GM20431 (cell line): ENCODE data around the gene TEX22.

ENCODE experiments used
- in situ Hi-C: fragments of 300-500 bp; cut with MseI, MboI; formaldehyde crosslinking; loops from one replicate; pipeline ENCODE4 v1.15.0; 2020; ENCODE audit warnings: low sequenced_read_pairs; ENCODE audit not compliant: unreplicated experiment

TEX22 gene

DNA sequence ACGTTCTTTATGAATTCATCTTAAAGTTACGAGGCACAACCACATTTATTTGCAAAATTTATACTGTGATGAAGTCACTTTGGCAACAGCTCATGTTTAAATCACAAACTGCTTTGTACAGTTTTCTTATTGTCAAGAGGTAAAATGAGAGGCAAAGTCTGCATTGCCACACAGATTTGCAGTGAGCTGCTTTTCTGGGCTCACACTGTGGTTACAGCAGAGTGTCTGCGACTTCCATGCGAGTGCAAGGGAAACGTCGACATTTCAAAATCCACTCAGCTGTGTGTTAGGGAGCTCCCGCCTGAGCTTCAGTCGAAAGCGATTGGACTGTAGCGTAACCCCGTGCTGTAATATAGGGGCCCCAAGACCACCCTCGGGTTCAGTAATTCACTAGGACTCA is 34.3 kb downstream of the TEX22 start:
- in situ Hi-C loops = no loop called here

DNA sequence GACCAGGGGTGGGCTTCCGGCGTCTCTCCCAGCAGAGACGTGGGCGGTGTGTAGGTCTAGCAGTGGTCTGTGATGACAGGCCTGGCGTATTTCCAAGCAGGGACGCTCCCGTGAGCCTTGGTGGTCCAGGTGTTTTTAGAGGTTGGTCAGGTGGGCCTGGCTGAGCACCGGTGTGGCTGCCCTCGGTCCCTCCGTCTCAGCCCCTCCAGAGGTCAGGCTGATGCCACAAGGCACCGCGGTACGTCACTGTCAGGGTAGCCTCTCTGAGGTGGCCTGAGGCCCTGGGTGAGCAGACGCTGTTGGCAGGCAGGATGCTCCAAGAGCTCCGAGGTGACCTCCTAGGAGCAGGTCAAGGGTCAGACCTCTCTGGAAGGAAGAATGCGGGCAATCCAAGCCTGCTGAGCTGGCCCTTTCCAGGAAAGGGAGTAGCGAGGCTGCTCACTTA is 34.8 kb downstream of the TEX22 start:
- in situ Hi-C loops = no loop called here

DNA sequence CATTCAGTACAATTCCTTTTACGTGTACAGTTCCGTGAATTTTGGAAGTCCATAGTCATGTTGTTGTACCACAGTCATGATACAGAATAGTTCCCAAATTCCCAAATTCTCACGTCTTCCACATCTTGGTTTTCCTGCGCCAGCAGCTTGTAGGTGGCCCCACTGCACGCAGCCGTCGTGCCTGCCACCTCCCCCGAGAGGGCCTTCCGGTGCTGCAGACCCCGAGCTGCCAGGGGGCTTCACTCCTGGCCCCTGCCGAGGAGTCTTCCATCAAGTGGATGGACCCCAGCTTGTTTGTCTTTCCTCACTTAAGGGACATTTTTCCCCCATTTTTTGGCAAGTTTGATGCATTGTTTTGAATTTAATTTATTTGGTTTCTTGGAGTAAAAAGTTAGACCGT is 38.1 kb downstream of the TEX22 start:
- in situ Hi-C loops = no loop called here

DNA sequence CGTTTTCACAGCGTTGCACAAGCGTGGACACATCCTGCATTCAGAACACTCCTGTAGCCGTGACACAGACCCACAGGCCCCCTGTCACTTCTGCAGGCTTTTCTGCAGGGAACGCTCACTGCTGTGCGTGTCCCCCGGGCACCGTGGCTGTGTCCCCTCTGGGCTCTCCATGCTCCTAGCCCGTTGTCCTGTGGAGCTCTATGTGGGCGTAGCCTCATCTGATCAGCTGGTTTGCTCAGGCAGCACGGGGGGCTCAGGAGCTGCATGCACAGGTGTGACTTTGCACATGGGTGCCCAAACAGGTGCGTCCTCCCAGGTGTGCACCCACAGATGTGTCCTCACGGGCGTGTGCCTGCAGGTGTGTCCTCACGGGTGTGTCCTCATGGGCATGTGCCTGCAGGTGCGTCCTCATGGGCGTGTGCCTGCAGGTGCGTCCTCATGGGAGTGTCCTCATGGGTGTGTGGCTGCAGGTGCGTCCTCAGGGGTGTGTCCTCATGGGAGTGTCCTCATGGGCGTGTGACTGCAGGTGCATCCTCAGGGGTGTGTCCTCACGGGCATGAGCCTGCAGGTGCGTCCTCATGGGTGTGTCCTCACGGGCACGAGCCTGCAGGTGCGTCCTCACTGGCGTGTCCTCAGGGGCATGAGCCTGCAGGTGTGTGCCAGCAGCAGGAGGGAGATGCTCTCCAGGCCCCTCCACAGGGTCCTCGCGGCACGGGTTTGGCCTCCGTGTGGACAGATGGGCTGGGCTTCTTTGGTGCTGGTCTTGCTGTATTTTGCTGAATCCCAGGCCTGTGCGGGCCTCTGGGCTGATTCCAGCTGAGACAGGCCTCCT is 38.8 kb downstream of the TEX22 start:
- in situ Hi-C loops = no loop called here

DNA sequence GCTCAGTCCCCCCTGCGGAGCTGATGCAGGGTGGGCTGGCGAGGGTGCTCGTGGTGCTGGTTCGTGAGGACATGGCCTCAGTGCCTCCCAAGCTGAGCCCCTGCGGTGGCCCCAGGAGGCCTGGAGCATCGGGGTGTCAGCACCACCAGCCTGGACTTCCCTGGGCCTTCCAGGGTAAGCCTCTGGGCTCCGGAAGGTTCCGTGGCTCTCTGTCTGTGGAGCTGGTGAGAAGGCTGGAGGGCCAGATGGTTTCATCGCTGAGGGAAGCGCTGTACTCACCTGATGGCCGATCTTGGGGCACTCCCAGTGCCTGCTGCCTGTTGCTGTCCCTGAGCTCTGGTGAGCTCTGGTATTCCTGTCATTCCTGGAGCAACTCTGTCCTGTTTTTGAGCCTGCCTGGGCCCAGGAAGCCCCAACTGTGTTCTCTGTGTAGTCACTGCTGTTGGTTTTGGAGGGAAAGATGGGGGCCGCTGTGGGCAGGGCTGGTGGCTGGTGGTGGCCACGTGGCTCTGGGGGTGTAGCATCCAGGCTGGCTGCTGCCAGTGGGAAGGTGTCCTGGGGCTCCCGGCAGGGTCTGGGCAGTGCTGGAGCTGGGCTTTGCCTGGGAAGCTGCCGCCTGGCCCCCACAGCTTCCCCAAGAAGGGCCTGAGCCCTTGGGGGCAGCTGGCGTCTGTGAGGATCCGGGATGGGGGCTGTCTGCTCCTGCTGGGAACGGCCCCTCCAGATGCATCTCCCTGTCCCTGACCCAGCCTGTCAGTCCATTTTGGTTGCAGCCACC is 39.6 kb downstream of the TEX22 start:
- in situ Hi-C loops = no loop called here

DNA sequence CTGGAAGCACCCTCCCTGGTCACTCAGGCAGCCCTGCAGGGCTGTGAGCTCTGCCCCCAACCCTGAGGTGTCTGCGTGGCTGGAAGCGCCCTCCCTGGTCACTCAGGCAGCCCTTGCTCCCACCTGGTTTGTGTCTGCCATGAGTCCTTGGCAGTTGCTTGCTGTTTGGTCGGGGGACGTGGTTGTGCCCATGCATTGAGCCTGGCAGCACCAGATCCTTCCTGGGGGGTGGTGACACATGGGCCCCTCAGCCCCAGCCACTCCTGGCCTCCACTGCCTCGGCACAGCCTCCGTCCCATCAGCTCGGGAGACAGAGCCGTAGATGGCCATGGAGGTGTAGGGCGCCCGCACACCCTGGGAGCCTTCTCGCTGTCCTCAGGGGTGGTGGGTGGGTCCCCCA is 40.8 kb downstream of the TEX22 start:
- in situ Hi-C loops = no loop called here

DNA sequence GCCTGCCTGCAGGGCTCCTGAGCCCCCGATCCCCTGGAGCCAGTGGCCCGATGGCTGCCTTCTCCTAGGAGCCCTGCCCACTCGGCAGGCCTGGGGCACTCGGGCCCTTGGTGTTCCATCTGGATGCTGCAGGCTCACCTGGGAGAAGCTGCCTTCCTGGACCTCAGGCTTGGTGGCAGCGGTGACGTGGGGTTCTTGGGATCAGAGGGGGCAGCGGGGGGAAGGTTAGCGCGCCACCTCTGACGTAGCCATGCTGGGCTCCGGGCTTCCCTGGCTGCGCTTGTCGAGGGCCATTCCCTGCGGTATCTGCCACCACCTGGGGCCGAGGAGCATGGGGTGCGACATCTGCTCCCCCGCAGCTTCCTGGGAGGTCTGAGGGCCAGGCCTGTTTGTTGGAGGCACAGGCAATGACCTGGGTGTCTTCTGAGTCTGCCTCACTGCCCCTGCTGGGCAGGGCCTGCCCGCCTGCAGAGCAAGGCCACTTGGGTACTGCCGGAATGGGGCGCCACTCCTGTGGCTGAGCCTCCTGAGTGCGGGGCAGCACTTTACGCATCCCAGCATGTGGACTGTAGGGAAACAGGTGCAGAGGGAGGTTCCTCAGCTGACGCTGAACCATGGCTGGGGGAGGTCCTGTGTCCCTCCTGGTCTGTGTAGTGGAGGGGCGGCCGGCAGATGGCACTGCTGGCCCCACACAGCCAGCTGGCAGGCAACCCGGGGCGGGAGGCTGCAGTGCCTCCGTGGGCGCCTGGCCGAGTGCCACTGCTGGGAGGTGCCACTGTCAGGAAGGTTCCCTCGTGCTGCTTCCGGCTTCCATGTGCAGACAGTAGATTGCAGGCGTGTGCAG is 41.6 kb downstream of the TEX22 start:
- in situ Hi-C loops = no loop called here

DNA sequence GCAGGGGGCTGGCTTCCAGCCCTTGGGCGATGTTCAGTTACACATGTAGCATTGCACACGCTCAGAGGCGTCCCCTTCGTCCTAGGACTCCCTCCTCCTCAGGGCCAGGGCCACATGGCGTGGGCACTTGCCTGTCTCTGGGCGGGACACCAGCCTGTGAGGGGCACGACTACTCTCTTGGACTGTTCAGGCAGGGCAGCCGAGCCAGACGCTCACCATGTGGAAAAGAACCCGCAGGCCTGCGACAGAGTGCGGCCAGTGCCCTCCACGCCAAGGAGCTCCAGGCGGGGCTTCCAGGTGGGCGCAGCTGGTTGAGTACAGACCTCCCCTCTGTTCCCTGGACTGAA is 42.2 kb downstream of the TEX22 start:
- in situ Hi-C loops = no loop called here

DNA sequence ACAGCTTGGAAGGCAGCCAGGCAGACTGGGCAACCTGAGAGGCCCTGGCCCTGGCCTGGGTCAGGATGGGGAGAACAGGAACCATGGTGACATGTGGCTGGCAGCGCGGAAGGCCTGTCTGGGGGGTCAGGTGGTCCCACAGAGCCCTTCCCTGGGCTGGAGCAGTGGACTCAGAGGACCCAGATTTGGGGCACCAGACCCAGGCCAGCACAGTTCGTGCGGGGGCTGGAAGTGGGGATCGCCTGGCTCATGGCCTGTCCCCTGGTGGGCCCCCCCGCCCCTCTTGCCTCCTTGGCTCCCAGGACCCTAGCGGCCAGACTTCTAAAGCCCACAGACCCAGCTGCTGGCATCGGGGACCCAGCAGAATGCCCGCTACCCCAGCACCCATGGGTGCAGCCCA is 42.7 kb downstream of the TEX22 start:
- in situ Hi-C loops = no loop called here

DNA sequence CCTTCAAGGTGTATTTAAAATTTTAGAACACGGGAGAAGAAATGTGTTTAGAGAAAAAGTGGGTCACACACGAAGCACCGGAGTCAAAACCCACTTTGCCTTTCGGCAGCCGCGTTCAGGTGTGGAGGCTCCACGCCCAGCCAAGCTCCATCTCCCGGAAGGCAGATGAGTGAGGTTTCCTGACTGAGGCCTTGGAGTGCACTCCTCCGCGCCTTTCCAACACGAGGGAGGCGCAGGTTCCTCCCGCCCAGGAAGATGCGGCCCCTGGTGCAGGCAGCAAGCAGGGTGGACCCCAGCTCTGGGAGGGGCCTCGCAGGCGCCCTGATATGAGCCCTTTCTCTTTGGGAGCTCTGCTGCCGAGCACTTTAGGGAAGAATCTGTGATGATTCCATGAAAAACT is 43.8 kb downstream of the TEX22 start:
- in situ Hi-C loops = no loop called here

DNA sequence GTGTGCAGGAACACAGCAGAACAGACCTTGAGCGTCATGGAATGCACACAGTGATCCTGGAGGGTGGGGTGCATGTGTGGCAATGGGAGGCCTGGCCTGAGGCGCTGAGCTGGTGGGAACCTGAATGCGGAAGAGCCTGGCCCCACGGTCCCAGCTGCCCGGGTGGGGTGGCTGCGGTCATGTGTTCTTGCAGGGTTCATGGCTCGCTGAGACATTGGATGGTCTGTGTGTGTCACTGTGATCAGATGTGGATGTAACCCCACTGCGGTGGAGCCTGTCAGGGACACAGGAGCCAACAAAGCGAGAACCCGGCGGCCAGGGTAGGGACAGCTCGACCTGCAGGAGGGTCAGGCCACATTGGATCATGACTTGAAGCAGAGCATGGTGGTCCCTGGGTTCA is 44.5 kb downstream of the TEX22 start:
- in situ Hi-C loops = no loop called here

DNA sequence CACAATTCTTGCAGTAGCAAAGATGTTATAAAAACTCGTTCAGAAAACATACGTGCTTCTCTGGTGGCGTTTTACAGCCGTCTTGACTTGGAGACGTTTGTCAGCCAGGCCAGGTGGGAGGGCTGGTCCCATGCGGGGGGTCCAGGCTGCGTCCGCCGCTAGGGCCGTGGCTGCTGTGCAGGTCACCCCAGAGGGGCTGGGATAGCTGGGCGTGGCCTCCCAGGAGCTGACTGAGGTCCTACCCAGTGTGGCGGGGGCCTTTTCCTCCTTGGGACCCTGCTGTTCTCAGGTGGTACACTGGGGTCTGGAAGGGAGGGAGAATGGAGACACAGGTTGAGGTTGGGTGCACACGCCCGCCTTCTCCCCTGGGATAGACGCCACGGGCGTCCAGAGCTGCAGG is 46.5 kb downstream of the TEX22 start:
- in situ Hi-C loops = no loop called here

DNA sequence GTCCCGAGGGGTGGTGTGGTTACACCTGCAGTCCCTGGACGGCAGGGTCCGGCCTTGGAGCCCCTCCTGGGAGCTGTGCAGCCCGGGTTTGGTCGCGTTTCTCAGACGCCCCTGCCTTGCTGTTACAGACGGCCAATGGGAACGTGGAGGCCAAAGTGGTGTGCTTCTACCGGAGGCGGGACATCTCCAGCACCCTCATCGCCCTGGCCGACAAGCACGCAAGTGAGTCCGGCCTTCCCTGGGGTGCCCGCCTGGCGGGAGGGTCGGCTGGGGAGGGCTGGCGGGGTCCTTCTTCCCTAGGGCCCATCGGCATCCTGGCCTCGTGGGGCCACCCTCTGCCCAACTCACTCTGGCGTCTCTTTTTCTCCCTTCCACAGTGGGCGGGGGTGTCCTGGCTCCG is 47.0 kb downstream of the TEX22 start:
- in situ Hi-C loops = no loop called here

DNA sequence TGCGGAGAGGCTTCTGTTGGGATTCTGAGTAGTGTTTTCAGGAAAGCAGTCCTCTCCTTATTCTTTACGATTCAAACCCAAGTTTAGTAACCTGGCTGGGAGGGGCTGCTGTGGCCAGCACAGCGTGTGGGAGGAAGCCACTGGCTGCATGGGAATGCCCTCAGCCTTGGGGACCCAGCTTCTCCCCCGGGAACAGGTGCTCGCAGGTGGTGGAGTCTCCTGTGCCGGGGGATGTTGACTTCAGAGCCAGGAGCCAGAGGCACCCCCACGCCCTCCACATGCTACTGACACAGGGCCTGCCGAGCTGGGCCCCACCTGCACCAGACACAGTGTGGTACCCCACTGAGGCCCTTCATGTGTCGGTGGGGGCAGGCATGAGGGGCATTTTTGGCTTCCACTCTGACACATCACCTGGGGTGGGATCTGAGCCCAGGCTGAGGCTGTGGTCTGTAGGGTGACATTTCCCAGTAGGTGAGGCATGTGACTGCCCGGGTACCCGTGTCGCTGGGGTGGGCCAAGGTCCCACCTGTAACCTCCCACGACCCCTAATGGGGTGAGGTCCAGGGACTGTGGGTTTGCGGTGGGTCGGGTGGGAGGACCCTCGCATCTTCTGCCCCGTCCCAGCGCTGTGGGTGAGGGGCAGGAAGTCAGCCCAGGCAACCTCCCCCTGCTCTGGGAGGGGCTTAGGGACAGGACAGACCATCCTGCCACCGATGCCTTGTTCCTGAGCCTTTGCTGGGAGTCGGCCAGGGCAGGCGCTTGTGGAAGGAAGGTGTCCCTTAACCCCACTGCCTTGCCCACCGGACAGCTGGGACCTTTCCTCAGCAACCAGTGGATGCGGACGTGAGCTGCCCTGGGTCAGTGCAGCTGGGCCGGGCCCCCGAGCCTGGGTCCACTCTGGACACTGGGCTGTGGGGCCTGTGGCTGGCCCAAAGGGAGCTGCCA is 47.8 kb downstream of the TEX22 start:
- in situ Hi-C loops = no loop called here

DNA sequence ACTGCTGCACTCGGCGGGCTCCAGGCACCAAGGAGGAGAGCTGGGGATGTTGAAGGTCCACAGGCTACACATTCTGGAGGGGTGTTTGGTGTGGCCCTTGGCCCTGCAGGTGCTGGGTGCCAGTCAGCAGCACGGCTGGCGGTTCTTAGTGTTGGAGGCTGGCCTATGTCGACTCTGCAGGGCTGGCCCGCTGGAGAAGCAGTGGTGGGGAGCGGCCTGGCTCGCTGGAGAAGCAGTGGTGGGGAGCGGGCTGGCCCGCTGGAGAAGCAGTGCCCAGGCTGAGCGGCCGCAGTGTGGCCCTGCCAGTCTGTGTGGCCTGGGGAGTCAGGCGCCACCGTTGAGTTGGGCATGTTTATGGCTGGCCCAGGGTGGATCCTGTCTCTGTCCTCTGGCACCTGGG is 48.6 kb downstream of the TEX22 start:
- in situ Hi-C loops = no loop called here

DNA sequence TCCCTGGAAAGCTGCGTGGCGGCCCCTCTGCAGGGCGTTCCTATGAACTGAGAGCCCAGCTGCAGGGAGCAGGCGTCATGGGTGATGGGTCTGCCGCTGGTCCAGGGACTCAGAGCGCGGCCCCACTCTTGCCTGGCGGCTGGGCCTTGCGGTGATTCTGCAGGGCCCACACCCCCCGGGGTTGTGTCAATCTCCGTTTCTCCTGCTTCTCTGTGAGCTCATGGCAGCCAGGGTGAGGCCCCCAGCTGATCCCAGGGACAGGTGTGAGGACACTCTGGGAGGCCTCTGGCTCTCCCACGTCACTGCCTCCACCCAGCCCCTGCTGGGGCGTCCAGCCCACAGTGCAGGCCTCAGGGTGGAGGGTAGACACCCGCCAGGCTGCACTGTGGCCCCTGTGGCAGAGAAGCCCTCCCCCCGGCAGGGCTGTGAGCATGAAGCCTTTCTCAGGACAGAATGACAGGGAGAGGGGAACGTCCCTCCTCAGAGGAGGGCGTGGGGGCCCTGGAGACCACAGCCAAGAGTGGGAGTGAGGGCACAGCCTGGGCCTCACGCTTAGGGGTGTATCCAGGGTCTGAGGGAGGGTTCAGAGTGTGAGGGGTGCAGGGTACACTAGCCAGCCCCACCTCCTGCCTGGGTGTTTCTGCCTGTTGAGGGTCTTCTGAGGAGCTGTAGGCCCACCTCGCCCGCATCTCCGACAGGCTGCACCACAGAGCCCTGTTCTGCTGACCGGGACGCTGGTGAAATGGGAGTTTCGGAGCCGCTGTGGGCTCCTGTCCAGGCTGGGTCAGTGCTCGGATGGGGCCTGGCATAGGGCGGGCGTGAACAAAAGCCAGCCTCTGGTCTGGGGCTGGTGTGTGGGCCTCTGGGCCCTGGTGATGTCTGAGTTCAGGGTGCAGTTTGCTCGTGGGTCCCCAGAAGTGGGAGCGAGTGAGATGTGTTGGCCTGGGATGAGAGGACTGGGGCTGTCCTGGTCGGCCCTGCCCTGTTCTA is 49.6 kb downstream of the TEX22 start:
- in situ Hi-C loops = no loop called here

DNA sequence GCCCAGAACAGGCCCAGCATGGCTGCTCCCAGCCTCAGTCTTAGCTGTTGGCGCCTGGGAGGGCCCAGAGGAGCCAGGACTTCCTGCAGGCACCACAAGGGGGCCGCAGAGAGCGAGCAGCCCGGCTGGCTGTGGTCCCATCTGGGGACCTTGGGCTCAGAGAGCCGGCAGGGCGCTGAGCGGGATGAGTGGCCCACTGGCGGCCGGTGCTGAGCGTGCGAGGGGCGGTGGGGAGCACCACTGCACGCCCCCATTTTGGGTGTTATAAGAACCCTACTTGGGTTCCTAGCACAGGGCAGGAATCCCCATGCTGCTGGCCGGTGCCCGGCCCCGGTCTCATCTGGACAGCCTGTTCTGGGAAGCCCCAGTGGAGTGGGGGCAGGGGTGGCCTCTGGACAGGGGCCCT is 50.4 kb downstream of the TEX22 start:
- in situ Hi-C loops = no loop called here

DNA sequence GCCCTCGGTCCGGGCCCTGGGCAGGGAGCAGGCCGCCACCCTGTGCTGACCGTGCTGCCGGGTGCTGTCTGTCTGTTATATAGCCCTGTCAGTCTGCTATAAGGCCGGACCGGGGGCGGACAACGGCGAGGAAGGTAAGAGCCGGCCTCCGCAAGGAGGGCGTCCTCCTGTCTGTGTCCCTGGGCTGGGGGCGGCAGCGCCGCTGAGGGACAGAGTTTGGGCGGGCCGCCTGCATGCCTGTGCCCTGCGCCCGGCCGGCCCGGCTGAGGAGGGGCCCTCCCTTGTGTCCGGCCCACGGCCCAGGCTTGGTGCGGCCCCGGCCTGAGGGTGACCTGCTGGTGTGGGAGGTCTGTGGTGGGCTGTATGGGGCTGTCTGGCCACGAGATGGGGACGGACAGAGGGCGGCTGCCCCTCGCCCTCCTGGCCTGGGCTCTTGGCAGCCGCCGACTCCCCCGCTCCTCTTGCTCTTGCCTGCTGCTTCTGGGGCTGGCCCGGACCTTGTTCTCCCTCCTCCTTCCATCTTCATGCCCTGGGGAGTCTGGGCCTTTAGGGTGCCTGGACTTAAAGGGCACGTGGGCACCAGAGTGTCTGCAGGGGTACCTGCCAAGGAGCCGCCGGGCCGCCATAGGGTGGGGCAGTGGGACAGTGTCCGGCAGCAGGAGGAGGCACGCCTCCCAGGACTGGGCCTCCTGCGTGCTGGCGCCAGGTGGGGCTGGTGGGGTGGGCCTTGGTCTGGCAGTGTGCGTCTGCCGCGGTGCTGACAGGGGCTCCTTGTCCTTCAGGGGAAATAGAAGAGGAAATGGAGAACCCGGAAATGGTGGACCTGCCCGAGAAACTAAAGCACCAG is 51.2 kb downstream of the TEX22 start:
- in situ Hi-C loops = no loop called here
